GM23248 (cell line): ENCODE results near the gene BHLHE40. TPM values are rescaled to one million over a fixed set of nuclear protein-coding genes. Genes with fewer than 3 reads are reported as not detected.
A peak's percentile ranks its signal among the peaks of the same experiment; 100 is the strongest.

Source experiments
- DNase-seq: peaks from one replicate; pipeline ENCODE4 v3.0.0-alpha.2; 2015
- H2AFZ ChIP-seq: fragments of 200-600 bp; sonication (generic); 2 replicates; pipeline ENCODE4 v1.6.1; 2016; ENCODE audit warnings: antibody characterized with exemption
- H3F3A ChIP-seq: fragments of 200-600 bp; sonication (generic); 2 replicates; pipeline ENCODE4 v1.6.1; 2016; ENCODE audit warnings: mild to moderate bottlenecking, antibody characterized with exemption, mixed run types; ENCODE audit not compliant: insufficient read depth
- H3K27ac ChIP-seq: fragments of 200-600 bp; sonication (generic); 2 replicates; pipeline ENCODE4 v1.5.1; 2016; ENCODE audit warnings: mild to moderate bottlenecking
- H3K27me3 ChIP-seq: fragments of 200-600 bp; sonication (generic); replicated peaks from 2 replicates; pipeline ENCODE4 v1.6.1; 2016; ENCODE audit warnings: mild to moderate bottlenecking; ENCODE audit not compliant: insufficient read depth
- H3K36me3 ChIP-seq: fragments of 200-600 bp; sonication (generic); 2 replicates; pipeline ENCODE4 v1.6.1; 2016; ENCODE audit warnings: low read depth, mild to moderate bottlenecking
- H3K4me1 ChIP-seq: fragments of 200-600 bp; sonication (generic); 2 replicates; pipeline ENCODE4 v1.6.1; 2016; ENCODE audit warnings: mild to moderate bottlenecking; ENCODE audit not compliant: insufficient read depth
- H3K4me2 ChIP-seq: fragments of 200-600 bp; sonication (generic); one replicate; pipeline ENCODE4 v1.6.1; 2016; ENCODE audit warnings: mild to moderate bottlenecking; ENCODE audit not compliant: unreplicated experiment
- H3K4me3 ChIP-seq: fragments of 200-600 bp; sonication (generic); 2 replicates; pipeline ENCODE4 v1.5.1; 2016; ENCODE audit warnings: mild to moderate bottlenecking
- H3K79me2 ChIP-seq: fragments of 200-600 bp; sonication (generic); 2 replicates; pipeline ENCODE4 v1.6.1; 2016; ENCODE audit warnings: mild to moderate bottlenecking; ENCODE audit not compliant: insufficient read depth
- H3K9ac ChIP-seq: fragments of 200-600 bp; sonication (generic); 2 replicates; pipeline ENCODE4 v1.6.1; 2016; ENCODE audit warnings: mild to moderate bottlenecking
- H3K9me2 ChIP-seq: fragments of 200-600 bp; sonication (generic); 2 replicates; pipeline ENCODE4 v1.6.1; 2016; ENCODE audit warnings: mixed run types, mild to moderate bottlenecking, moderate library complexity; ENCODE audit not compliant: insufficient read depth
- H3K9me3 ChIP-seq: fragments of 200-600 bp; sonication (generic); one replicate; pipeline ENCODE4 v1.6.1; 2017; ENCODE audit warnings: low read depth
- H4K20me1 ChIP-seq: fragments of 200-600 bp; sonication (generic); 2 replicates; pipeline ENCODE4 v1.6.0; 2016; ENCODE audit not compliant: insufficient read depth
- EZH2 ChIP-seq: fragments of 200-600 bp; sonication (generic); IDR thresholded peaks from 2 replicates; pipeline ENCODE4 v1.6.1; 2018; ENCODE audit warnings: antibody characterized with exemption, mild to moderate bottlenecking; ENCODE audit not compliant: insufficient read depth, poor library complexity, severe bottlenecking
- EZH2phosphoT487 ChIP-seq: fragments of 200-600 bp; sonication (generic); IDR thresholded peaks from 2 replicates; pipeline ENCODE4 v1.6.1; 2018; ENCODE audit warnings: antibody characterized with exemption, moderate library complexity, mild to moderate bottlenecking, low read depth; ENCODE audit not compliant: insufficient read depth
- WGBS, 2 experiments: methylation state at CpG; one replicate each; pipeline ENCODE4 v1.1.6; 2015 to 2017; ENCODE audit warnings: low lambda C conversion rate in 2 of 2, low coverage in 1 of 2; ENCODE audit errors: missing lambda C conversion rate in 2 of 2; 5-methylcytosine and 5-hydroxymethylcytosine counted together
- in situ Hi-C: fragments of 300-500 bp; cut with MboI; formaldehyde crosslinking; loops from 2 replicates; pipeline ENCODE4 v1.15.0; 2020
- polyA plus RNA-seq: library from polyadenylated mRNA; unstranded; fragments of >200 nt; fragmentation: Nextera tagmentation; extraction: Ambion mirVana; gene quantifications from 2 replicates; pipeline ENCODE4 v1.2.1, GENCODE V29; 2016
- total RNA-seq: library from RNA; depleted of rRNA; stranded (reverse); fragments of >200 nt; shearing (Covaris generic); gene quantifications from 2 replicates; pipeline ENCODE4 v1.2.3, GENCODE V29; 2014

Gene BHLHE40
- total and polyA plus RNA-seq, 2 experiments from 2014 or later: 33.9 to 42.9 TPM

DNA sequence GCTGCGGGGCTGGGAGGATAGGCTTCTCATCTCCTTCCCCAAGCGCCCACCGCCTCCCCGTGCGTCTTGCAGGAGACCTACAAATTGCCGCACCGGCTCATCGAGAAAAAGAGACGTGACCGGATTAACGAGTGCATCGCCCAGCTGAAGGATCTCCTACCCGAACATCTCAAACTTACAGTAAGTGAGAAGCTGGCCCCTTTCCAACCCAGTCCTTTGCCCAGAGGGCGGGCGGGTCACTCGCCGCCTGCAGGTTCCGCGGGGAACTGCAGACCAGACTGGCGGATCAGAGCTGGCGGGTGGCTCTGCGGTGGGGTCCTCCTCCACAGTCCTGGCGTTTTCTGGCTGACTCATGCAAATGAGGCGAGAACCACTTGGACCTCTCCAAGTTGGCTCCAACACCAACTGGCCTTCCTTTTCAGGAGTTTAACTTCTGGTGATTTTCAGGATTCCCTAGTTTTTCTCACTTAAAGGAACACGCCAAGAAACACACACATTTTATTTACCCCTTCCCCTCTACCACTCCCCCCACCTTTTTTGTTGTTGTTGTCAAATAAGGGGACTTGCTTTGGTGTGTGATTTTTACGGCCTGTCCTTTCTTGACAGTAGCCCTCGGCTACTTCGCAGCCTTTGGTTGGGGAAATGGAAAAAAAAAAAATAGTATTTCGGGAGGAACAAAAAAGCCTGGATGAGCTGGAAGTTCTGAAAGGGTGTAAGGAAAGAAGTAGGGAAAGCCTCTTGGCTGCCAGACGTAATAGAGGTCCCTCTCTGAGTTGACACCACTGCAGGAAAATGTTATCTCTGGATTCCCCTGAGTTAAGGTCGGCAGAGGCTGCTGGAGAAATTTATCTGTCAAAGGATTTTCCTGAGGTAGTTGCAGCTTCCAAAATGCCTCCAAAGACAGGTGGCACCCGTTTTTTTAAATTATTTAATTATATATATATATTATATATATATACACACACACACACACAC lies 1.3 kb downstream of the BHLHE40 start:
- in situ Hi-C loops: no loop called here
- Histone ChIP-seq H3K79me2 (peaks cover 51% of the 10 kb centered on the region), H3K4me2 (peak overlapping the region; percentile 98), H3F3A (peaks cover 59% of the 10 kb centered on the region), H3K27ac (peak overlapping the region; percentile 98), H3K9ac (peak overlapping the region; percentile 99), H4K20me1 (no peaks in the 10 kb centered on the region), H3K9me3 (no peaks in the 10 kb centered on the region), H2AFZ (no peak overlapping the region), H3K4me3 (peak overlapping the region; percentile 90), H3K36me3 (peaks cover 22% of the 10 kb centered on the region), H3K9me2 (no peaks in the 10 kb centered on the region), H3K4me1 (peaks cover 47% of the 10 kb centered on the region), H3K27me3 (no peaks in the 10 kb centered on the region)
- peak; percentile 97 for DNase-seq
- no peak for TF ChIP-seq EZH2phosphoT487
- TF ChIP-seq EZH2: no peak
- WGBS, 2 experiments: 1 to 2% methylated on average over 31 to 32 of the region's 32 CpGs

DNA sequence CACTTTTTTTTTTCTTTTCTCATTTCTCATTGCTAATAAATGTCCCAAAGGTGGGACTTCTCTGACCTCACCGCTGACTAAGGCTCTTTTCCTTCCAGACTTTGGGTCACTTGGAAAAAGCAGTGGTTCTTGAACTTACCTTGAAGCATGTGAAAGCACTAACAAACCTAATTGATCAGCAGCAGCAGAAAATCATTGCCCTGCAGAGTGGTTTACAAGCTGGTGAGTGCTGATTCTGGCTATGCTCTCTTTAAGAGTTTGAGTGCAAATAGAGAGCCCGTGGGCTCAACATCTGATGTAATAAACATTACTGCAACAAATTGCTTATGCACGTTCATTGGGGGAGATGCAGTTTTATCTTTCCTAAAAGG lies 2.0 kb downstream of the BHLHE40 start:
- no peaks in the 10 kb centered on the region for H3K27me3 ChIP-seq
- peak overlapping the region; percentile 98 for H3K27ac ChIP-seq
- H3K9me3 ChIP-seq: no peaks in the 10 kb centered on the region
- H3K4me2 ChIP-seq: peak overlapping the region; percentile 98
- no peaks in the 10 kb centered on the region for H3K9me2 ChIP-seq
- peaks cover 51% of the 10 kb centered on the region for H3K79me2 ChIP-seq
- DNase-seq: peak; percentile 58
- no peak for TF ChIP-seq EZH2phosphoT487
- TF ChIP-seq EZH2: no peak
- H4K20me1 ChIP-seq: no peaks in the 10 kb centered on the region
- H3F3A ChIP-seq: peaks cover 63% of the 10 kb centered on the region
- in situ Hi-C loops: no loop called here
- no peak overlapping the region for H2AFZ ChIP-seq
- WGBS, 2 experiments: 4 to 7% methylated on average over 3 of the region's 3 CpGs
- H3K4me3 ChIP-seq: peak overlapping the region; percentile 90
- H3K4me1 ChIP-seq: peaks cover 55% of the 10 kb centered on the region
- peak overlapping the region; percentile 99 for H3K9ac ChIP-seq
- H3K36me3 ChIP-seq: peaks cover 22% of the 10 kb centered on the region

DNA sequence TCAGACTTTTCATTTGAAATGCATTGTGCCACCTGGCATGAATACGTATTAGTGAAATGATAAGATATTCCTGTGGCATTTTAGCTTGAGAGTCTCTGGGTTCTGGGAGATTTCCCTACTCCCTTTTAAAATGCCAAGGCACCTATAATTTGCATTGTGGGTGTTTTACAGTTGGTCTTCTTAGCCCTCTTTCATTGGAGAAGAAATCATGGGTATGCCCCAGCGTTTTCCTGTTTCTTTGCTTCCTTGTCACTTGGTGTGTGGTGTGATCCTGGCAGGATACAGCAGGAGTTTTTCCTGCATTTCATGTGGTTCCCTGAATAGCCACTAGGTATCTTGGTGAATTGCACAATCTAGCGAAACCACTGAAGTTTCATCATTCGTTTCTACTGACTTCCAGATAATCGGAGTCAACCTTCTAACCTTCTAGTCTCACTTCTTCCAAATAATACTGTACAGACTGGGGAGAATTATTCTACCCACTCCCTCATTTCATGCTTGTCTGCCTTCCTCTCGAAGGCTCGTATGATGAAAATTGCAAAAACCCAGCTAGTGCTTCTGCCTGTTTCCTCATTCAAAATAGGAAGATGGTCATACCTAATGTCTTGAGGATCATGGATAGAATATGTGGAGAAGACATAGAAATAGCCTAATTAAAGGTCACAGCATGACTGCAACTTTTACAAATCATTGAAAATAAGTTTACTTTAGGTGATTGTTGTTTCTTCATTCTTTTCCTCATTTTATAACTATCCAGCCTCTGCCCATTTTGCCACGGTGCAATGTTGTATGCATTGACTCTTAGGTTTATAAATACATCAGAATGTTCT lies 2.6 kb downstream of the BHLHE40 start:
- in situ Hi-C loops: no loop called here
- H3K4me2 ChIP-seq: peak overlapping the region; percentile 98
- DNase-seq: peak; percentile 87
- H3K4me3 ChIP-seq: peak overlapping the region; percentile 90
- H3F3A ChIP-seq: peaks cover 60% of the 10 kb centered on the region
- TF ChIP-seq EZH2: no peak
- no peak for TF ChIP-seq EZH2phosphoT487
- peak overlapping the region; percentile 99 for H3K9ac ChIP-seq
- peaks cover 51% of the 10 kb centered on the region for H3K79me2 ChIP-seq
- H3K9me3 ChIP-seq: no peaks in the 10 kb centered on the region
- peaks cover 53% of the 10 kb centered on the region for H3K4me1 ChIP-seq
- H4K20me1 ChIP-seq: no peaks in the 10 kb centered on the region
- no peaks in the 10 kb centered on the region for H3K9me2 ChIP-seq
- H2AFZ ChIP-seq: no peak overlapping the region
- H3K27me3 ChIP-seq: no peaks in the 10 kb centered on the region
- peaks cover 22% of the 10 kb centered on the region for H3K36me3 ChIP-seq
- WGBS, 2 experiments: 7 to 9% methylated on average over 8 of the region's 8 CpGs
- H3K27ac ChIP-seq: peak overlapping the region; percentile 98
